ENCODE results near the gene LGI1.

The LGI1 gene

GRCh38 chr10:93757801-93758507 is at the start of gene LGI1:
LGI1 (plus strand) TSS chr10:93757936; CDS start chr10:93758145, 209 bp downstream.
- H3K27ac ChIP-seq, result no peak within 1 kb of the TSS
- H3K27me3 ChIP-seq (replicated peaks), result no peaks in the 10 kb centered on the region
- no peaks in the 10 kb centered on the region for H3K36me3 ChIP-seq (replicated peaks)
- TF ChIP-seq CTCF (IDR thresholded peaks at IDR 0.05; ENCODE audit: low read depth, low read length, missing control alignments), result no peak
- no peak within 1 kb of the TSS for H3K4me3 ChIP-seq (ENCODE audit: low read depth, low read length)
- in situ Hi-C loops (cut with HindIII; ENCODE audit: low pct_ligation_motif_present, low sequenced_read_pairs), result no loop called here
- no peak for DNase-seq

- no peak for DNase-seq
- Histone ChIP-seq H3K36me3 (replicated peaks) (no peaks in the 10 kb centered on the region), H3K4me3 (ENCODE audit: low read depth, low read length) (no peak overlapping the region), H3K27ac (no peak overlapping the region), H3K27me3 (replicated peaks) (no peaks in the 10 kb centered on the region)
- no peak for TF ChIP-seq CTCF (IDR thresholded peaks at IDR 0.05; ENCODE audit: low read depth, low read length, missing control alignments)
- in situ Hi-C loops (cut with HindIII; ENCODE audit: low pct_ligation_motif_present, low sequenced_read_pairs), result no loop called here
These were observed 47.3 kb upstream of the LGI1 start for GRCh38 chr10:93710333-93710909.

GRCh38 chr10:93711891-93712290 is 45.8 kb upstream of the LGI1 start:
- peak; percentile 43 for DNase-seq
- no peak overlapping the region for H3K27ac ChIP-seq
- H3K27me3 ChIP-seq (replicated peaks), result no peaks in the 10 kb centered on the region
- in situ Hi-C loops (cut with HindIII; ENCODE audit: low pct_ligation_motif_present, low sequenced_read_pairs), result no loop called here
- H3K4me3 ChIP-seq (ENCODE audit: low read depth, low read length), result no peak overlapping the region
- no peaks in the 10 kb centered on the region for H3K36me3 ChIP-seq (replicated peaks)
- TF ChIP-seq CTCF (IDR thresholded peaks at IDR 0.05; ENCODE audit: low read depth, low read length, missing control alignments), result no peak

GRCh38 chr10:93712593-93712992 is 45.1 kb upstream of the LGI1 start:
- in situ Hi-C loops (cut with HindIII; ENCODE audit: low pct_ligation_motif_present, low sequenced_read_pairs), result no loop called here
- no peaks in the 10 kb centered on the region for H3K27me3 ChIP-seq (replicated peaks)
- no peak overlapping the region for H3K27ac ChIP-seq
- no peaks in the 10 kb centered on the region for H3K36me3 ChIP-seq (replicated peaks)
- no peak overlapping the region for H3K4me3 ChIP-seq (ENCODE audit: low read depth, low read length)
- DNase-seq, result no peak
- no peak for TF ChIP-seq CTCF (IDR thresholded peaks at IDR 0.05; ENCODE audit: low read depth, low read length, missing control alignments)

- Histone ChIP-seq H3K4me3 (ENCODE audit: low read depth, low read length) (no peak overlapping the region), H3K27ac (no peak overlapping the region), H3K27me3 (replicated peaks) (no peaks in the 10 kb centered on the region), H3K36me3 (replicated peaks) (no peaks in the 10 kb centered on the region)
- in situ Hi-C loops (cut with HindIII; ENCODE audit: low pct_ligation_motif_present, low sequenced_read_pairs), result no loop called here
- no peak for DNase-seq
- no peak for TF ChIP-seq CTCF (IDR thresholded peaks at IDR 0.05; ENCODE audit: low read depth, low read length, missing control alignments)
These were observed 42.4 kb upstream of the LGI1 start for GRCh38 chr10:93715345-93715744.
